ENCODE data around the gene LBX2. TPM values are rescaled to one million over a fixed set of nuclear protein-coding genes. Genes with fewer than 3 reads are reported as not detected.
A peak's percentile ranks its signal among the peaks of the same experiment; 100 is the strongest.

Gene LBX2
- total and polyA plus RNA-seq, 9 of the 15 experiments (the other 6 are each of a cell fraction or from before 2014, with no cell fraction given), result 0.39 to 6.2 (median 1.8) TPM; not detected in 1

DNA sequence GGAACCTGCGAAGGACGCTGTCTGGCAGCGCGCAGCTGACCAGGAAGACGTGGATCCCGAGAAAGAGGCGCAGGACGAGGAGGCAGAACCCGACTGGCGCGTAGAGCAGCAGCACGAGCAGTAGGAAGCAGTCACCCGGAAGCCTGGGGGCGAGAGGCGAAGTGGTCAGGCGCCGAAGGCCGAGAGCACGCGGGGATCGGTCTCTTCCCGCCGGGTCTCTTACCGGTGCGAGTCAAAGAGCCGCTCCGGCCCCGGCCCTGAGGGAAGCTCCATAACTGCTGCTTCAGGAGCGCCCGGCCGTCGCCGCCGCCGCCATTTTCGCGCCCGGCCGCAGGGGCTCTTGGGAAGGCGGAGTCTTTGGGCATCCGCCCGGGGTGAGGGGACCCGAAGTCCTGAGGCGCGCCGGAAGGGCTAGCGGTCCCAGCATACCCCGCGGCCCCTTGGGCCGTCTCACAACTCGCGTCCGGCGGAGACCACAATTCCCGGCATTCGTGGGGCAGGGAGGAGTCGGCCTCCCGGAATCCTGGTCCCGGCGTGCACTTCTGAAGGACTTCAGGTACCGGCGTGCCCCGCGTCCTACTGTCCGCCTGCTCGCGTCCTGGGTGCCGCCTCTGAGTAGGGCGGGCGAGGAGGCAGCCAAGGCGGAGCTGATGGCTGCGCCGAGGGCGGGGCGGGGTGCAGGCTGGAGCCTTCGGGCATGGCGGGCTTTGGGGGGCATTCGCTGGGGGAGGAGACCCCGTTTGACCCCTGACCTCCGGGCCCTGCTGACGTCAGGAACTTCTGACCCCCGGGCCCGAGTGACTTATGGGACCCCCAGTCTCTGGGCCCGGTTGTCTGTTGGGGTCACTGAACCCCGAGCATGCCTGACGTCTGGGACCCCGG lies 30.2 kb upstream of the LBX2 start, which contains the start of the genes AUP1 and HTRA2 (continued):
- TF ChIP-seq, protein P1, sequence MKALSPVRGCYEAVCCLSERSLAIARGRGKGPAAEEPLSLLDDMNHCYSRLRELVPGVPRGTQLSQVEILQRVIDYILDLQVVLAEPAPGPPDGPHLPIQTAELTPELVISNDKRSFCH (CRISPR knock-in tag; IDR thresholded peaks at IDR 0.05), result no peak
- TF ChIP-seq, protein P1 (tag; IDR thresholded peaks at IDR 0.05), result no peak
- TF ChIP-seq PHTF2 (CRISPR knock-in tag; IDR thresholded peaks at IDR 0.05) (no peak), EZH2 (IDR thresholded peaks at IDR 0.05; ENCODE audit: borderline replicate concordance, low read depth, low read length) (no peak), ARID2 (IDR thresholded peaks at IDR 0.05) (no peak), ZEB2 (IDR thresholded peaks at IDR 0.05) (no peak), MTA1 (IDR thresholded peaks at IDR 0.05; ENCODE audit: borderline replicate concordance) (peak; percentile 78; the same call in 1 of the 2 replicates), PURB (CRISPR knock-in tag; IDR thresholded peaks at IDR 0.05; ENCODE audit: low read depth) (no peak), TAF1 (IDR thresholded peaks at IDR 0.05; ENCODE audit: control insufficient read depth, extremely low read depth, insufficient read depth, low read length, severe bottlenecking) (peak; percentile 98), ZNF584 (CRISPR knock-in tag; IDR thresholded peaks at IDR 0.05; ENCODE audit: low read depth) (no peak), MTA2 (IDR thresholded peaks at IDR 0.05; ENCODE audit: low read depth) (no peak), TCF7L2 (IDR thresholded peaks at IDR 0.05; ENCODE audit: low read depth, low read length) (peak; percentile 52; the same call in 1 of the 2 replicates)
- TF ChIP-seq, protein P2, sequence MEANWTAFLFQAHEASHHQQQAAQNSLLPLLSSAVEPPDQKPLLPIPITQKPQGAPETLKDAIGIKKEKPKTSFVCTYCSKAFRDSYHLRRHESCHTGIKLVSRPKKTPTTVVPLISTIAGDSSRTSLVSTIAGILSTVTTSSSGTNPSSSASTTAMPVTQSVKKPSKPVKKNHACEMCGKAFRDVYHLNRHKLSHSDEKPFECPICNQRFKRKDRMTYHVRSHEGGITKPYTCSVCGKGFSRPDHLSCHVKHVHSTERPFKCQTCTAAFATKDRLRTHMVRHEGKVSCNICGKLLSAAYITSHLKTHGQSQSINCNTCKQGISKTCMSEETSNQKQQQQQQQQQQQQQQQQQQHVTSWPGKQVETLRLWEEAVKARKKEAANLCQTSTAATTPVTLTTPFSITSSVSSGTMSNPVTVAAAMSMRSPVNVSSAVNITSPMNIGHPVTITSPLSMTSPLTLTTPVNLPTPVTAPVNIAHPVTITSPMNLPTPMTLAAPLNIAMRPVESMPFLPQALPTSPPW (CRISPR knock-in tag; IDR thresholded peaks at IDR 0.05), result peak; percentile 81
- TF ChIP-seq, protein P3, sequence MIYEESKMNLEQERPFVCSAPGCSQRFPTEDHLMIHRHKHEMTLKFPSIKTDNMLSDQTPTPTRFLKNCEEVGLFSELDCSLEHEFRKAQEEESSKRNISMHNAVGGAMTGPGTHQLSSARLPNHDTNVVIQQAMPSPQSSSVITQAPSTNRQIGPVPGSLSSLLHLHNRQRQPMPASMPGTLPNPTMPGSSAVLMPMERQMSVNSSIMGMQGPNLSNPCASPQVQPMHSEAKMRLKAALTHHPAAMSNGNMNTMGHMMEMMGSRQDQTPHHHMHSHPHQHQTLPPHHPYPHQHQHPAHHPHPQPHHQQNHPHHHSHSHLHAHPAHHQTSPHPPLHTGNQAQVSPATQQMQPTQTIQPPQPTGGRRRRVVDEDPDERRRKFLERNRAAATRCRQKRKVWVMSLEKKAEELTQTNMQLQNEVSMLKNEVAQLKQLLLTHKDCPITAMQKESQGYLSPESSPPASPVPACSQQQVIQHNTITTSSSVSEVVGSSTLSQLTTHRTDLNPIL (CRISPR knock-in tag; IDR thresholded peaks at IDR 0.05), result no peak
- TF ChIP-seq, protein P4, sequence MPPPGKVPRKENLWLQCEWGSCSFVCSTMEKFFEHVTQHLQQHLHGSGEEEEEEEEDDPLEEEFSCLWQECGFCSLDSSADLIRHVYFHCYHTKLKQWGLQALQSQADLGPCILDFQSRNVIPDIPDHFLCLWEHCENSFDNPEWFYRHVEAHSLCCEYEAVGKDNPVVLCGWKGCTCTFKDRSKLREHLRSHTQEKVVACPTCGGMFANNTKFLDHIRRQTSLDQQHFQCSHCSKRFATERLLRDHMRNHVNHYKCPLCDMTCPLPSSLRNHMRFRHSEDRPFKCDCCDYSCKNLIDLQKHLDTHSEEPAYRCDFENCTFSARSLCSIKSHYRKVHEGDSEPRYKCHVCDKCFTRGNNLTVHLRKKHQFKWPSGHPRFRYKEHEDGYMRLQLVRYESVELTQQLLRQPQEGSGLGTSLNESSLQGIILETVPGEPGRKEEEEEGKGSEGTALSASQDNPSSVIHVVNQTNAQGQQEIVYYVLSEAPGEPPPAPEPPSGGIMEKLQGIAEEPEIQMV (tag; conservative IDR thresholded peaks at IDR 0.05; ENCODE audit: low read depth), result no peak
- TF ChIP-seq, protein P5, sequence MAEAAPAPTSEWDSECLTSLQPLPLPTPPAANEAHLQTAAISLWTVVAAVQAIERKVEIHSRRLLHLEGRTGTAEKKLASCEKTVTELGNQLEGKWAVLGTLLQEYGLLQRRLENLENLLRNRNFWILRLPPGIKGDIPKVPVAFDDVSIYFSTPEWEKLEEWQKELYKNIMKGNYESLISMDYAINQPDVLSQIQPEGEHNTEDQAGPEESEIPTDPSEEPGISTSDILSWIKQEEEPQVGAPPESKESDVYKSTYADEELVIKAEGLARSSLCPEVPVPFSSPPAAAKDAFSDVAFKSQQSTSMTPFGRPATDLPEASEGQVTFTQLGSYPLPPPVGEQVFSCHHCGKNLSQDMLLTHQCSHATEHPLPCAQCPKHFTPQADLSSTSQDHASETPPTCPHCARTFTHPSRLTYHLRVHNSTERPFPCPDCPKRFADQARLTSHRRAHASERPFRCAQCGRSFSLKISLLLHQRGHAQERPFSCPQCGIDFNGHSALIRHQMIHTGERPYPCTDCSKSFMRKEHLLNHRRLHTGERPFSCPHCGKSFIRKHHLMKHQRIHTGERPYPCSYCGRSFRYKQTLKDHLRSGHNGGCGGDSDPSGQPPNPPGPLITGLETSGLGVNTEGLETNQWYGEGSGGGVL (CRISPR knock-in tag; IDR thresholded peaks at IDR 0.05), result no peak
- TF ChIP-seq, protein P6, sequence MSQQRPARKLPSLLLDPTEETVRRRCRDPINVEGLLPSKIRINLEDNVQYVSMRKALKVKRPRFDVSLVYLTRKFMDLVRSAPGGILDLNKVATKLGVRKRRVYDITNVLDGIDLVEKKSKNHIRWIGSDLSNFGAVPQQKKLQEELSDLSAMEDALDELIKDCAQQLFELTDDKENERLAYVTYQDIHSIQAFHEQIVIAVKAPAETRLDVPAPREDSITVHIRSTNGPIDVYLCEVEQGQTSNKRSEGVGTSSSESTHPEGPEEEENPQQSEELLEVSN (IDR thresholded peaks at IDR 0.05; ENCODE audit: borderline replicate concordance in 1 of 2, extremely low read depth in 1 of 2, insufficient read depth in 1 of 2, insufficient read length in 1 of 2, low read depth in 1 of 2, low read length in 1 of 2, poor library complexity in 1 of 2, severe bottlenecking in 1 of 2), result peak; percentile 42 to 45
- TF ChIP-seq, protein P7, sequence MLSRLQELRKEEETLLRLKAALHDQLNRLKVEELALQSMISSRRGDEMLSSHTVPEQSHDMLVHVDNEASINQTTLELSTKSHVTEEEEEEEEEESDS (CRISPR knock-in tag; IDR thresholded peaks at IDR 0.05), result no peak

Measured in K562 (cell line).